Astrocyte of the spinal cord (primary cell): ENCODE measurements around the gene ERCC1.

ENCODE experiments used
- DNase-seq: peaks from one replicate; pipeline ENCODE4 v3.0.0; 2011; ENCODE audit warnings: low read depth, low spot score
- H3K4me3 ChIP-seq: 2 replicates; pipeline ENCODE4 v1.5.1; 2011; ENCODE audit warnings: low read depth, mild to moderate bottlenecking, low read length, moderate library complexity
- CTCF ChIP-seq: IDR thresholded peaks from 2 replicates; pipeline ENCODE4 v1.5.1; 2012; ENCODE audit warnings: low read depth, mild to moderate bottlenecking, low read length, inconsistent platforms
- in situ Hi-C: cut with HindIII; loops from 2 replicates; pipeline ENCODE4 v1.10.0; 2017; ENCODE audit warnings: low sequenced_read_pairs

The ERCC1 gene

GRCh38 chr19:45362291-45362690, 61.4 kb downstream of the ERCC1 start:
- no peak for TF ChIP-seq CTCF
- H3K4me3 ChIP-seq: no peak overlapping the region
- in situ Hi-C loops: no loop called here
- DNase-seq: no peak

- in situ Hi-C loops: no loop called here
- DNase-seq: no peak
- no peak overlapping the region for H3K4me3 ChIP-seq
- no peak for TF ChIP-seq CTCF
These were observed 62.1 kb downstream of the ERCC1 start for GRCh38 chr19:45361608-45362007.

- TF ChIP-seq CTCF: no peak
- DNase-seq: no peak
- in situ Hi-C loops: no loop called here
These were observed 65.4 kb downstream of the ERCC1 start for GRCh38 chr19:45358213-45358792.

GRCh38 chr19:45357445-45357783, 66.3 kb downstream of the ERCC1 start:
- no peak overlapping the region for H3K4me3 ChIP-seq
- no peak for DNase-seq
- TF ChIP-seq CTCF: no peak
- in situ Hi-C loops: no loop called here

More at GRCh38 chr19:45358213-45358792, 65.4 kb downstream of the ERCC1 start:
- H3K4me3 ChIP-seq: no peak overlapping the region
